ENCODE data around the gene PKNOX2. TPM values are rescaled to one million over a fixed set of nuclear protein-coding genes. Genes with fewer than 3 reads are reported as not detected.

PKNOX2 gene
- total and polyA plus RNA-seq, 3 experiments from 2014 or later, result not detected

DNA sequence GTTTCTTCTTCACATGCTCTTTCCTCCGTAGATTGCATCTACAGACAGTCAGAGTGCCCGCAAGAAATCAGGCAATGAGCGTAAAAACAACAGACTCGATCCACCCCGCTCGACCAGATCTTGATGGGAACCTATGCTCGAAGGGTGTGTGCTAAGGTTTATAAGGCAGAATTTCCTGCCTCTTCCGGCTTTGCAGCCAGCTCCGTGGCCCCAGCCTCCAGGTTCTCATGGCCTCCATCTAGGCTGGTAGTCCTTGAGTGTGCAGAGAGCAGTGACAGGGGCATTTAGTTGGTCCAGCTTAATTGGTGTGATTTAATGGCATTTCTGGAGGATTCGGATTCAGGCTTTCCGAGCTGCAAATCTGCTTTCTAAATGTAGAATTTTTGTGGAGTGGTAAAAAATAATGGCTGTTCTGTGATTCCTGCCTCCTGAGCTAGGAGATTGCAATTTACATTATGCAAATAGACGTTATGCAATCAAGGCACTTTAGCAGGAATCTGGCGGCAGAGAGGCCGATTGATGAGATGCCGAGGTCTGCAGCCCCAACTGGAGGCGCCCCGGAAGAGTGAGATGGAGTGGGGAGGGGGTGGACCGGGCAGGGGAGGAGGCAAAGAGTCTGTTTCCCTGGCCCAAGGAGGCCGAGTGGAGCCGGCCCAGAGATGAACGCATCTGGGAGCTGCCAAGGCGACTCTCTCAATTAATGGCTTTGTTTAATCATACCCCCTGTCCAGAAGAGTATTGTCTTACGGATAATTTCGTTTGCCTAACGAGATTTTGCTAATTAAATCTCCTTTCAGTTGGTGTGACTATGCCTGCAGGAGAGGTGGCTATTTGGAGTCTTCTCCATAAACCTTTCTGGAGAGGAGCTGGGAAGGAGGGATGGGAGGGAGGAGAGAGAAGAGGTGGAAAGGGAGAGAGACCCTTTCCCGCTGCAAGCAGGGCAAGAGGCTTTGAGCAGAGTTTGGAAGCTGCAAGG is 75.3 kb downstream of the PKNOX2 start:
- DNase-seq, result no peak
- no peaks in the 10 kb centered on the region for H3K4me1 ChIP-seq (ENCODE audit: insufficient read depth, low read length)
- H3K4me3 ChIP-seq (ENCODE audit: low read length), result no peak overlapping the region
- no peaks in the 10 kb centered on the region for H3K4me1 Mint-ChIP-seq
- no peaks in the 10 kb centered on the region for H3K36me3 ChIP-seq (ENCODE audit: insufficient read depth, low read length)
- ChIA-PET POLR2A (no interaction called here), CTCF (no interaction called here)
- H3K27ac ChIP-seq (ENCODE audit: low read depth, low read length), result no peak overlapping the region
- no peak overlapping the region for H3K4me3 Mint-ChIP-seq
- peaks cover 13 to 34% of the 10 kb centered on the region in 2 donors for H3K27me3 Mint-ChIP-seq
- no peak overlapping the region for H3K27ac Mint-ChIP-seq
- no peaks in the 10 kb centered on the region for H3K36me3 Mint-ChIP-seq
- H3K9me3 Mint-ChIP-seq, result peaks cover 0 to 4% (median 0%) of the 10 kb centered on the region in 5 donors
- H3K27me3 ChIP-seq (ENCODE audit: insufficient read depth, low read length, poor library complexity, severe bottlenecking), result no peaks in the 10 kb centered on the region
- no peaks in the 10 kb centered on the region for H3K9me3 ChIP-seq (ENCODE audit: low read length)

DNA sequence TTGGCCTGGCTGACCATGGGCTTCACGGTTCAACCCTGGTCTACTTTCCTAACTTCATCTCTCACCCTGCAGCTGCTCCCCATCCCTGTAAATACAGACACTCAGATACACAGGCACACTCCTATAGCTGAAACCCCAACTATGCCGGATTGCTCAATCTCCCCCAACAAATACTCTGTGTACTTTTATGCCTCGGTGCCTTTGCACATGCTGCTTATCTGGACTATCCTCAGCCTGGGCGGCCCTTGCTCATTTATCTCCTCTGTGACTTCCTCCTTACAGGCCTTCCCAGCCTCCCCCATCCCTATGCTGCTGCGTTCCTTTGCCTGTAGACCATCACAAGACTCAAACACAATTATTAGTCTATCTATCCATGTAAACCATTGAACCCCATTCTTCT is 76.6 kb downstream of the PKNOX2 start:
- DNase-seq, result no peak
- Mint-ChIP-seq H3K27me3 (peaks cover 11 to 26% of the 10 kb centered on the region in 2 donors), H3K4me3 (no peak overlapping the region), H3K9me3 (peaks cover 0 to 2% (median 0%) of the 10 kb centered on the region in 5 donors), H3K27ac (no peak overlapping the region), H3K4me1 (no peaks in the 10 kb centered on the region), H3K36me3 (no peaks in the 10 kb centered on the region)
- H3K4me1 ChIP-seq (ENCODE audit: insufficient read depth, low read length), result no peaks in the 10 kb centered on the region
- ChIA-PET POLR2A (no interaction called here), CTCF (no interaction called here)
- no peaks in the 10 kb centered on the region for H3K27me3 ChIP-seq (ENCODE audit: insufficient read depth, low read length, poor library complexity, severe bottlenecking)
- no peak overlapping the region for H3K27ac ChIP-seq (ENCODE audit: low read depth, low read length)
- H3K4me3 ChIP-seq (ENCODE audit: low read length), result no peak overlapping the region
- no peaks in the 10 kb centered on the region for H3K9me3 ChIP-seq (ENCODE audit: low read length)
- no peaks in the 10 kb centered on the region for H3K36me3 ChIP-seq (ENCODE audit: insufficient read depth, low read length)

DNA sequence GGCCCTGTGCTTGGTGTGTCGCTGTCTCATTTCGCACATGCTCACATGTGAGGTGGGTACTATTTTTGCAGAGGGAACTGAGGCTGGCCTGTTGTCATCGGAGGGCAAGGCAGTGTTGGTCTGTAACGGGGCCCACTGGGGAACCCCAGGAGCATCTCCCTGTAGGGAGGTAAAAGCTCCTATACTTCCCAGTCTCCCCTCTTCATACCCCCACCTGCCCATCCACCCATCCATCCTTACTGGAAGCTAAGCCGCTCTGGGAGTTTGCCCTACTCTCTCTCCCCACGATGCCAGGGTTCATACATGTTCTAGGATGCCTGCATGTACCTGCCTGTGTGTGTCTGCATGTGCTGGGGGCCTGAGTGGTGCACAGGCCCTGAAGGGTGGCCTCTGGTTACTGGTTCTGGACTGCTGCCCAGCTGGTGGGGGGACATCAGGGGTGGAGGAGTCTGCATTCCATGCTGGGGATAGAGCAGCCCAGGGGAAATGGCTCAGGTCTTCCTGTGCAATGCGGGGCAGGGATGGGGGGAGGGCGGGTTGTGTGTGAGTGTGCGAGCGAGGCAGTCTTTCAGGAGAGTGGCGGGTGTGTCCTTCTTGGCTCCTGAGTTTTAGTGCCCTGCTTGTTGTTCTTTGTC is 77.7 kb downstream of the PKNOX2 start:
- DNase-seq, result no peak
- Histone ChIP-seq H3K27me3 (ENCODE audit: insufficient read depth, low read length, poor library complexity, severe bottlenecking) (peaks cover 4% of the 10 kb centered on the region), H3K36me3 (ENCODE audit: insufficient read depth, low read length) (no peaks in the 10 kb centered on the region), H3K9me3 (ENCODE audit: low read length) (no peaks in the 10 kb centered on the region), H3K27ac (ENCODE audit: low read depth, low read length) (no peak overlapping the region), H3K4me1 (ENCODE audit: insufficient read depth, low read length) (no peaks in the 10 kb centered on the region), H3K4me3 (ENCODE audit: low read length) (no peak overlapping the region)
- H3K27ac Mint-ChIP-seq, result no peak overlapping the region
- no peaks in the 10 kb centered on the region for H3K4me1 Mint-ChIP-seq
- H3K4me3 Mint-ChIP-seq, result no peak overlapping the region
- CTCF ChIA-PET, result no interaction called here
- peaks cover 10 to 28% of the 10 kb centered on the region in 2 donors for H3K27me3 Mint-ChIP-seq
- POLR2A ChIA-PET, result no interaction called here
- H3K36me3 Mint-ChIP-seq, result no peaks in the 10 kb centered on the region
- peaks cover 0 to 2% (median 0%) of the 10 kb centered on the region in 5 donors for H3K9me3 Mint-ChIP-seq

GRCh38 chr11:125244166-125244565 is 79.6 kb downstream of the PKNOX2 start:
- no peaks in the 10 kb centered on the region for H3K9me3 ChIP-seq (ENCODE audit: low read length)
- CTCF ChIA-PET, result no interaction called here
- no peaks in the 10 kb centered on the region for H3K4me1 Mint-ChIP-seq
- H3K4me1 ChIP-seq (ENCODE audit: insufficient read depth, low read length), result no peaks in the 10 kb centered on the region
- H3K9me3 Mint-ChIP-seq, result no peaks in the 10 kb centered on the region
- peaks cover 4% of the 10 kb centered on the region for H3K27me3 ChIP-seq (ENCODE audit: insufficient read depth, low read length, poor library complexity, severe bottlenecking)
- H3K4me3 ChIP-seq (ENCODE audit: low read length), result no peak overlapping the region
- peaks cover 6 to 26% of the 10 kb centered on the region in 2 donors for H3K27me3 Mint-ChIP-seq
- POLR2A ChIA-PET, result no interaction called here
- no peak overlapping the region for H3K27ac ChIP-seq (ENCODE audit: low read depth, low read length)
- DNase-seq, result no peak
- no peaks in the 10 kb centered on the region for H3K36me3 Mint-ChIP-seq
- H3K36me3 ChIP-seq (ENCODE audit: insufficient read depth, low read length), result no peaks in the 10 kb centered on the region
- H3K27ac Mint-ChIP-seq, result no peak overlapping the region
- no peak overlapping the region for H3K4me3 Mint-ChIP-seq

- Histone ChIP-seq H3K4me1 (ENCODE audit: insufficient read depth, low read length) (no peaks in the 10 kb centered on the region), H3K4me3 (ENCODE audit: low read length) (no peak overlapping the region), H3K9me3 (ENCODE audit: low read length) (no peaks in the 10 kb centered on the region), H3K36me3 (ENCODE audit: insufficient read depth, low read length) (no peaks in the 10 kb centered on the region), H3K27ac (ENCODE audit: low read depth, low read length) (no peak overlapping the region), H3K27me3 (ENCODE audit: insufficient read depth, low read length, poor library complexity, severe bottlenecking) (peaks cover 4% of the 10 kb centered on the region)
- no peak overlapping the region for H3K27ac Mint-ChIP-seq
- no peak overlapping the region for H3K4me3 Mint-ChIP-seq
- ChIA-PET POLR2A (no interaction called here), CTCF (no interaction called here)
- no peaks in the 10 kb centered on the region for H3K9me3 Mint-ChIP-seq
- H3K36me3 Mint-ChIP-seq, result no peaks in the 10 kb centered on the region
- H3K4me1 Mint-ChIP-seq, result no peaks in the 10 kb centered on the region
- DNase-seq, result no peak
- peaks cover 3 to 18% of the 10 kb centered on the region in 2 donors for H3K27me3 Mint-ChIP-seq
Observed at GRCh38 chr11:125245299-125245698, 80.7 kb downstream of the PKNOX2 start.

DNA sequence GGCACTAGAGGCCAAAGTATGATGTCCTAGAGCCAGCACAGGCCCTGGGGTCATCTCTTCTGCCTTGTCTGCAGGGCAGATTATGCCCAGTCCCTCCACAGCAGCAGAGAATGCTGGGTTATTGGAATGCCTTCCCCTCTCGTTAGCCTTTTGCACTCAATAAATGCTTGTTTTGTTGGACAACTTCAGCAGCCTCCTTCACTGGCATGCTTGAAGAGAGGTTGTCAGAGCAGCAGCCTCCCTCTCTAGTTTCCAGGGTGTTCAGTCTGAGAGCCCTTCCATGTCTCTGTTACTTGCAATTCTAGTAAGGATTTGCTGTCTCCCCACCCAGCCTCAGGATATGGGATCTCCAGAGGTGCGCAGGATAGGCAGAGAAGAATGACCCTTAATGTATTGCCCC is 82.9 kb downstream of the PKNOX2 start:
- Mint-ChIP-seq H3K4me1 (no peaks in the 10 kb centered on the region), H3K9me3 (no peaks in the 10 kb centered on the region), H3K36me3 (no peaks in the 10 kb centered on the region), H3K27ac (no peak overlapping the region), H3K27me3 (peaks cover 4 to 14% of the 10 kb centered on the region in 2 donors), H3K4me3 (no peak overlapping the region)
- POLR2A ChIA-PET, result no interaction called here
- Histone ChIP-seq H3K4me3 (ENCODE audit: low read length) (no peak overlapping the region), H3K4me1 (ENCODE audit: insufficient read depth, low read length) (no peaks in the 10 kb centered on the region), H3K27ac (ENCODE audit: low read depth, low read length) (no peak overlapping the region), H3K27me3 (ENCODE audit: insufficient read depth, low read length, poor library complexity, severe bottlenecking) (peaks cover 4% of the 10 kb centered on the region), H3K9me3 (ENCODE audit: low read length) (no peaks in the 10 kb centered on the region), H3K36me3 (ENCODE audit: insufficient read depth, low read length) (no peaks in the 10 kb centered on the region)
- DNase-seq, result no peak
- CTCF ChIA-PET, result no interaction called here

DNA sequence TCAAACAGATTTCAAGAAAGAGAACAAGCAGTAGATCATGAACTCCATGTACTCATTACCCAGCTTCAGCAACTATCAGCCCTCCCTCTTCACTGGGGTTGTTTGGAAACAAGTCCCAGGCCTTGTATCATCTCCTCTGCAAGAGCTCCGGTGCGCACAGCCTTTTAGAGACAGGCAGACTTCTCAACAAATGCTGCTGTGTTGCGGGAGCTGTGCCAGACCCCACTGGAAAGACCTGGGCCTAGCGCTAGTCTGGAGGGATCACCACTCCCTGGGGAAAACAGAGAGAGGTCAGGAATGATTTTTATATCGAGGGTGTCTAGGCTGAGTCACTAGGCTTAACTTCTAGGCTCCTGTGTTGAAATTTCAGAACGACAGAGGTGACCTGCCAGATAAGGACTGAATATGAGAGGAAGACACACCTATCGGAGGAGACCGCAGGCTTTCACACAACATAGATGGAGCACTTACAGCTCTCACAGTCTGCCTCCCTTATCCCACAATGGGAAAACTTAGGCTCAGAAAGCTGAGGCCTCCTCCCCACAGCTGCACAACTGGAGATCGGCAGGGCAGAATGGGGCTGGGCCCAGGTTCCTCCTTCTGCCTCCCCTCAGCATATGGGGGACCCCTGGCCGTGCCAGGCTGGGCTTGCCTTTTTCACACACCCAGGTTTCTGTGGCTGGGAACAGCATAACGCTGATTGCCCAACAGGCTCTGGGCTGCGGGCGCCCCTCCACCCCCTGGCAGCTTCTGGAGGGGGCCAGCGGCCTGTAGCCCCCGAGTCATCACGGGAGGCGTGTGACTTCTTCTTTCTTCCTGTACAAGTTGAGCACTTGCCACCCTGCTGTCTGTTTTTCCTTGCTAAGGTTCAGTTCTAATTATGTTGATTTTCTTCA is 86.0 kb downstream of the PKNOX2 start:
- Histone ChIP-seq H3K27ac (ENCODE audit: low read depth, low read length) (no peak overlapping the region), H3K9me3 (ENCODE audit: low read length) (no peaks in the 10 kb centered on the region), H3K4me1 (ENCODE audit: insufficient read depth, low read length) (no peaks in the 10 kb centered on the region), H3K27me3 (ENCODE audit: insufficient read depth, low read length, poor library complexity, severe bottlenecking) (peaks cover 4% of the 10 kb centered on the region), H3K4me3 (ENCODE audit: low read length) (no peak overlapping the region), H3K36me3 (ENCODE audit: insufficient read depth, low read length) (no peaks in the 10 kb centered on the region)
- Mint-ChIP-seq H3K36me3 (no peaks in the 10 kb centered on the region), H3K27ac (no peak overlapping the region), H3K4me3 (no peak overlapping the region), H3K9me3 (no peaks in the 10 kb centered on the region), H3K27me3 (peaks cover 6 to 20% of the 10 kb centered on the region in 2 donors), H3K4me1 (no peaks in the 10 kb centered on the region)
- no peak for DNase-seq
- CTCF ChIA-PET, result no interaction called here
- POLR2A ChIA-PET, result no interaction called here

- no peak for DNase-seq
- Histone ChIP-seq H3K4me1 (ENCODE audit: insufficient read depth, low read length) (no peaks in the 10 kb centered on the region), H3K27ac (ENCODE audit: low read depth, low read length) (no peak overlapping the region), H3K27me3 (ENCODE audit: insufficient read depth, low read length, poor library complexity, severe bottlenecking) (peaks cover 4% of the 10 kb centered on the region), H3K36me3 (ENCODE audit: insufficient read depth, low read length) (no peaks in the 10 kb centered on the region), H3K9me3 (ENCODE audit: low read length) (no peaks in the 10 kb centered on the region), H3K4me3 (ENCODE audit: low read length) (no peak overlapping the region)
- H3K36me3 Mint-ChIP-seq, result no peaks in the 10 kb centered on the region
- no peak overlapping the region for H3K4me3 Mint-ChIP-seq
- peaks cover 4 to 19% of the 10 kb centered on the region in 2 donors for H3K27me3 Mint-ChIP-seq
- no peak overlapping the region for H3K27ac Mint-ChIP-seq
- ChIA-PET POLR2A (no interaction called here), CTCF (no interaction called here)
- H3K9me3 Mint-ChIP-seq, result no peaks in the 10 kb centered on the region
- no peaks in the 10 kb centered on the region for H3K4me1 Mint-ChIP-seq
Observed at GRCh38 chr11:125251214-125251545, 86.6 kb downstream of the PKNOX2 start.
